ENCODE results near the gene PRRT3. TPM values are rescaled to one million over a fixed set of nuclear protein-coding genes. Genes with fewer than 3 reads are reported as not detected.

The PRRT3 gene
- total and polyA plus RNA-seq, 2 of the 13 experiments (the other 11 are each of a cell fraction or from before 2014, with no cell fraction given): 0.22 to 0.44 TPM

- TF ChIP-seq STAT6 (CRISPR knock-in tag; IDR thresholded peaks at IDR 0.05; ENCODE audit: borderline replicate concordance) (peak; percentile 46; the same call in 1 of the 2 replicates), ZNF460 (CRISPR knock-in tag; IDR thresholded peaks at IDR 0.05; ENCODE audit: borderline replicate concordance) (no peak), HOMEZ (CRISPR knock-in tag; IDR thresholded peaks at IDR 0.05; ENCODE audit: low read depth) (peak; percentile 16; the same call in 1 of the 2 replicates), ZNF713 (CRISPR knock-in tag; IDR thresholded peaks at IDR 0.05) (no peak), RERE (CRISPR knock-in tag; IDR thresholded peaks at IDR 0.05; ENCODE audit: low read depth) (peak; percentile 63; the same call in 1 of the 2 replicates), RARG (CRISPR knock-in tag; IDR thresholded peaks at IDR 0.05; ENCODE audit: low read depth) (no peak), JARID2 (CRISPR knock-in tag; IDR thresholded peaks at IDR 0.05; ENCODE audit: insufficient replicate concordance) (no peak), ZNF281 (CRISPR knock-in tag; IDR thresholded peaks at IDR 0.05; ENCODE audit: borderline replicate concordance) (no peak), E2F1 (CRISPR knock-in tag; IDR thresholded peaks at IDR 0.05) (no peak), ZNF576 (CRISPR knock-in tag; IDR thresholded peaks at IDR 0.05) (peak; percentile 23; the same call in 1 of the 2 replicates)
These were observed 5.8 kb downstream of the PRRT3 start (continued) for GRCh38 chr3:9946112-9947024.

All from HepG2 (cell line).